OCI-LY3 (cell line): ENCODE measurements around the gene RAD50.

Experiments used
- EZH2phosphoT487 ChIP-seq: fragments of 200-600 bp; shearing (Covaris generic); IDR thresholded peaks from 2 replicates; pipeline ENCODE4 v1.6.1; 2018; ENCODE audit warnings: antibody characterized with exemption, mixed run types, low read depth
- TF ChIP-seq, protein P1 (sequence below): fragments of 200-600, 300-600 bp; sonication (generic); IDR thresholded peaks from 2 replicates; pipeline ENCODE4 v1.5.1; 2014; ENCODE audit warnings: antibody characterized with exemption, low read length, low read depth

DNA sequence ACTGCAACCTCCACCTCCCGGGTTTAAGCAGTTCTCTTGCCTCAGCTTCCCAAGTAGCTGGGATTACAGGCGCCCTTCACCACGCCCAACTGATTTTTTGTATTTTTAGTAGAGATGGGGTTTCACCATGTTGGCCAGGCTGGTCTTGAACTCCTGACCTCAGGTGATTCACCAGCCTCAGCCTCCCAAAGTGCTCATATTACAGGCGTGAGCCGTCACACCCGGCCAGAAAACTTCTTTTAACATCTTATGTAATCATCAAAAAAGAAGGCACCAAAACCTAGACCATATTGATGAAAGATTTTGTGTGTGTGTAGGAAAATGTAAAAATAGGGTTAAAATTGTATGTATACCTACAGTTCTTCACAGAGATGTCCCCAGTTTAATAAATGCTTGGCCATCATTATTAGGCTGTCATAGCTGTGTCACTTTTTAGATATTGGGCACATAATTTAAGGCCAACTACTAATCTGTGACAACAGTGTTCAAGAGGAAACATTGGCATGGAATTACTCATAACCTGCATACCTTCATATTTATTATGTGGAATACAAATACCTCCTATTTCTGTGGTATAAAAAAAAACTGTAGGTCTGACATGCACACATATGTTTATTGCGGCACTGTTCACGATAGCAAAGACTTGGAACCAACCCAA, 44.4 kb downstream of the RAD50 start:
- TF ChIP-seq, protein P1, sequence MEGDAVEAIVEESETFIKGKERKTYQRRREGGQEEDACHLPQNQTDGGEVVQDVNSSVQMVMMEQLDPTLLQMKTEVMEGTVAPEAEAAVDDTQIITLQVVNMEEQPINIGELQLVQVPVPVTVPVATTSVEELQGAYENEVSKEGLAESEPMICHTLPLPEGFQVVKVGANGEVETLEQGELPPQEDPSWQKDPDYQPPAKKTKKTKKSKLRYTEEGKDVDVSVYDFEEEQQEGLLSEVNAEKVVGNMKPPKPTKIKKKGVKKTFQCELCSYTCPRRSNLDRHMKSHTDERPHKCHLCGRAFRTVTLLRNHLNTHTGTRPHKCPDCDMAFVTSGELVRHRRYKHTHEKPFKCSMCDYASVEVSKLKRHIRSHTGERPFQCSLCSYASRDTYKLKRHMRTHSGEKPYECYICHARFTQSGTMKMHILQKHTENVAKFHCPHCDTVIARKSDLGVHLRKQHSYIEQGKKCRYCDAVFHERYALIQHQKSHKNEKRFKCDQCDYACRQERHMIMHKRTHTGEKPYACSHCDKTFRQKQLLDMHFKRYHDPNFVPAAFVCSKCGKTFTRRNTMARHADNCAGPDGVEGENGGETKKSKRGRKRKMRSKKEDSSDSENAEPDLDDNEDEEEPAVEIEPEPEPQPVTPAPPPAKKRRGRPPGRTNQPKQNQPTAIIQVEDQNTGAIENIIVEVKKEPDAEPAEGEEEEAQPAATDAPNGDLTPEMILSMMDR = no peak
- TF ChIP-seq EZH2phosphoT487 = no peak
